Fibroblast of peridontal ligament (primary cell): Measurements from ENCODE around the gene SLC24A2.
A peak's percentile ranks its signal among the peaks of the same experiment; 100 is the strongest.
"Not testable (repeated sequence)": the region's sequence is repeated elsewhere in the genome, so short reads cannot be mapped to it uniquely, and the experiment has no call there.

ENCODE experiments used
- DNase-seq: peaks from one replicate; pipeline ENCODE4 v3.0.0-alpha.2; 2010; ENCODE audit errors: extremely low read depth

SLC24A2 gene

DNA sequence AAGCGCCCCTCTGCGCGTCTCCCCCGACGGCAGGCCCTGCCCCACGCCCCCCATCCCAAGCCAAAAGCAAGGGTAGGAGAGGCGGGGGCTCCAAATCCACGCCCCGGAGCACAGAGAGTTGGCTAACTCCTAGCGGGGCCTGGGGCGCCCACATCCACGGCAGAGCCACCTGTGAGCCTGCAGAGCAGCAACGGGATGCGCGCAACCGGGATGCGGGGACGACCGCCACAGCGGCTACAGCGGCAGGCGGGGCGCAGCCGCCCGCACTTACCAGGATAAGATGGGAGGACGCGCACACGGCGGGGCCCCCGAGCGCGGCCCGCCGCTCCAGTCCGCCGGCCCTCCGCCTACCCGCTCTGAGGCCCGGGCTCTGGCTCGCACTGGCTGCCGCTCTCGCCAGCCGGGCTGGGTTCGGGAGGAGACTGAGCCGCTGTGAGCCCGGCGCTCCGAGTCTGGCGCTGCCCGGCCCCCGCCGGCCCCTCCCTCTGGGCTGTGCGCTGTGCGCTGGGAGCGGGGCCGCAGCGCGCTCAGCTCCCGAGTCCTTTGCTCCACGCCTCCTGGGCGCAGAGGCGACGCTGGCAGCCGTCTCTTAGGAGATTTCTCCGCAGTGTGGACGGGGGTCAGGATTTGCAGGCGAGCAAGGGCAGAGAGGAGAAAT lies at the start of gene SLC24A2:
TSS of gene SLC24A2 (minus strand) at position 424 of the 658 bp plus-strand sequence.
- no peak for DNase-seq

DNA sequence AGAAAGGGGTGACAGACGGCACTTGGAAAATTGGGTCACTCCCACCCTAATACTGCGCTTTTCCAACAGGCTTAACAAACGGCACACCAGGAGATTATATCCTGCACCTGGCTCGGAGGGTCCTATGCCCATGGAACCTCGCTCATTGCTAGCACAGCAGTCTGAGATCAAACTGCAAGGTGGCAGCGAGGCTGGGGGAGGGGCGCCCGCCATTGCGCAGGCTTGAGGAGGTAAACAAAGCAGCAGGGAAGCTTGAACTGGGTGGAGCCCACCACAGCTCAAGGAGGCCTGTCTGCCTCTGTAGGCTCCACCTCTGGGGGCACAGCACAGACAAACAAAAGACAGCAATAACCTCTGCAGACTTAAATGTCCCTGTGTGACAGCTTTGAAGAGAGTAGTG lies 44.5 kb upstream of the SLC24A2 start:
- not testable (repeated sequence) for DNase-seq

DNA sequence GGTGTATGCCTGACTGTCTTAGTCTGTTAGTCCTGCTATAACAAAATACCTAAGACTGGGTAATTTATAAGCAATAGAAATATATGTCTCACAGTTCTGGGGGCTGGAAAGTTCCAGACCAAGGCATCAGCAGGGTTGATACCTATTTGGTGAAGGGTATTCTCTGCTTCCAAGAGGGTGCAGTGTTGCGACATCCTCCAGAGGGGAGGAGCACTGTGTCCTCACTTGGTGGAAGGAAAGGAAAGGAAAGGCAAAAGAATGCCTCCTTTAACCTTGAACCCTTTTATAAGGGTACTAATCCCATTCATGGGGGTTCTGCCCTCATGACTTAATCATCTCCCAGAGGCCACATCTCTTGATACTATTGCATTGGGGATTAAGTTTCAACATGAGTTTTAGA lies 42.0 kb upstream of the SLC24A2 start:
- DNase-seq = no peak

DNA sequence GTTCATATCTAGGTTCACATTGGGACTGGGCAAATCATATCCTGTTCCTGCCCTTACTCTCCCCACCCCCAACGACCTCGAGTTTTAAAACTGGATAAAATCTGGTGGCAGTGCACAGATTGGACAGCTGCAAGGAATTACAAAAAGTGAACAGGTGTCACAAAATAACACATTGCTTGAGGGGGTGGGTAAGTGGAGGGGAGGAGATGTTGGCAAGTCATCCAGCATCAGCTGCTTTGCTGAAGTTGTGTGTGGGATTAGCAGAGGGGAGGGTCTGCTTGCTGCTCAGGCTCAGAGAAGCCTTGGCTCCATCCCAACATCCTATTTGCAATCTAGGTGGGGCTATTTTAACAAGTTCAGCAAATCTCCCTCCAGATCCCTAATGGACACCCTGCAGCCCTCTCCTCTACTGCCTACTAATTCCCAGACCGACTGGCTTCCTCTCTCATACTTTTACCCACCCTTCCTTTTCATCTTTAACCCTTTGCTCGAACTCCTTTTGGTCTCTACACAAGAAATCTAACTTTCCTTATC lies 39.8 kb upstream of the SLC24A2 start:
- no peak for DNase-seq

DNA sequence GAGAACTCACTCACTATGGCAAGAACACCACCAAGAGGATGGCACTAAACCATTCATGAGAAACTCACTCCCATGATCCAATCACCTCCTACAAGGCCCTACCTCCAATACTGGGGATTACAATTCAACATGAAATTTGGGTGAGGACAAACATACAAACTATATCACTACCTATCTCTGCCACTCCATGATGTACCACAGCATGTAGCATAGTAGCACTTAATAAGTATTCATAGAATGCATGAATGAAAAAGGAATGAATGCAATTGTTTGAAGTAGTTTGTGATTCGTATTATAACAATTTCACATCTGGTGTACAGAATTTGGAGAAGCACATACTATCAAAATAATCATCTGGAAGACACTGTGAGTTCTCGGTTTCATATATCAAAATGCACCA lies 27.9 kb upstream of the SLC24A2 start:
- DNase-seq = no peak

DNA sequence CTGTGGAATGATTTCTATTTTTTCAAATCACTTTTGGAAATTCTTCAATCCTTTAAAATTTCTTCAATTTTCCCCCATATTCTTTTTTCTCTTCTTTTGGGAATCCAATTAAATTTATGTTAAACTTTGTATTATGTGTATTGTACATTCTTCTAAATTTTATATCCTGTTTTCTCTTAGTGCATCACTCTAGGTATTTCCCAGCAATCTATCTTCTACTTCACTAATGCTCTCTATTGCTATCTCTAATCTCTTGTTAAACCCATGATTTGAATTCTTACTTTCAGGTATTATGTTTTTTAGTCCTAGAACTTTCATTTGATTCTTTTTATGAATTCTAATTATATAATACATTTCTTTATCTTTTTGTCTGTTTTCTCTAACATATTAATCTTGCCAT lies 23.4 kb upstream of the SLC24A2 start:
- DNase-seq = no peak

DNA sequence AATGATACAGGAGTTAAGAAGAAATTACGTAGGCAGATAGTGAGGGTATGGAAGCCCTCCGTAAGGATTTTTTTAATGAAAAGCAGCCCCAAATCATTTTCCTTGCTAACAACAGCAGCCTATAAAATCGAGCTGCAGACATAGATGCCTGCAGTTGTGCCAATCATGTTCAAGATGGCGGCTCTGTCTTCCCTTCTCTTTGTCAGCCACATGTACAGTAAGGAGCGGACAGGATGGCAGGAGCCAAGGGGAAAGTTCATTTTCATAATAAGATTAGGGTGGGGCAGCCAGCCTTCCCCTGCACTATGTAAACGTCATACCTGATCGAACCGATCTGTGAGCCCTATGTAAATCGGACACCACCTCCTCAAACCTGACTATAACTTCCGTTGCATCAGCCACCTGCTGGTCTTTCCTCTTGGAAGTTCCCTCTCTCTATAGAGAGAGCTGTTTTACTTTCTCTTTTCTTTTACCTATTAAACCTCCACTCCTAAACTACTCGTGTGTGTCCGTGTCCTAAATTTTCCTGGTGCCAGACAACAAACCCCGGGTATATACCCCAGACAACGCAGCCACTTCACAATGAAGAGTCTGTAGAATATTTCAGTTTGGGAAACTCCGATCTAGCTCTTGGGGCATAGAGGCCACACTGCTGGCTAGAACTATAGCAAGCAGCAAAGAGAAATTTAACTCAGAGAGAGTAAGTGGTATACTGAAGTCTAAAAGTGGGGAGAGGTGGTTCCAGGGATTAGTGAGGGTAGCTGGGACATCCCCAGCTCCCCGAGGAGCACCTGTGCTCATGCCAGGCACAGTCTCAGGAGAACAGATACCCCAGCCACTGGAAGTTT lies 20.8 kb upstream of the SLC24A2 start:
- no peak for DNase-seq

DNA sequence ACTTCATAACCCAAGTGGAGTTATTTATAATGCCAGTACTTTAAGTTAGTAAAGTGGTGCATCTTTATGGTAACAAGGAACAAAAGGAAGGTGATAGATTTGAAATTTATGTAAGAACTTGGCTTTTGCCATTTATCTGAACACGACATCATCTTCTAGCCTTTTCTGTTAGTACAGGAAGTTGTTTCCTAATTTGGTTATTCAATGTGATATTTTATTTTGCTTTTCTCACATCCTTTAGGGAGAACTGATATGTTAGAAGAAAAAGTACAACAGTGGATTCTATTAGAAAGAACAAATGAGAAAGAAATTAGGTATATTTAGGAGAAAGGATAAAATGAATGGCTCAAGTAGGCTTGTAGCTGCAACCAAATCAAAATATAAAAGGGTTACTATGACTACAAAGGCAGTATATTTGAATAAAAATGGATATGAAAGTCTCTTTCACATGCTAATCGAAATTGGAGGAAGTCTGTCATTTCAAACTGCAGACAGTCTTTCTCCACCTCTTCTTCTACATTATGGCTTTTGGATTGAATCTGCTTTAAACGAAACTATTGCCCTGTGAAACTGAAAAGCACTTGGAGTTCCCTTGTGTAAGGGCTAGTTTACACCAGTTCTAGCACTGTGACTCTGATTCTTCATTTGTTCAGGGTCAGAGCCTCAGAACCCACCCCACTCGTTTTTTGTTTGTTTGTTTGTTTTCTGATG lies 18.5 kb upstream of the SLC24A2 start:
- DNase-seq = no peak

DNA sequence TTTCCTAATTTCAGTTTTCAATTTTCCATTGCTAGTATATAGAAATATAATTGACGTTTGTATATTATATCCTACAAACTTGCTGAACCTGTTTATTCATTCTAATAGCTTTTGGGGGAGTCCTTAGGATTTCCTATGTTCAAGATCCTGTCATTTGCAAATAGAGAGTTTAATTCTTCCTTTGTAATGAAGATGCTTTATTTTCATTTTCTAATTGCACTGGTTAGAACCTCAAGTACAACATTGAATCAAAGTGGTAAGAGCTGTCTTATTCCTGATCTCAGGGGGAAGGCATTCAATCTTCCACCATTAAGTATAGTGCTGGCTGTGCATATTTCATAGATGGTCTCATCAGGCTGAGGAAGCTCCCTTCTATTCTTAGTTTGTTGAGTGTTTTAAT lies 15.6 kb upstream of the SLC24A2 start:
- DNase-seq = no peak

DNA sequence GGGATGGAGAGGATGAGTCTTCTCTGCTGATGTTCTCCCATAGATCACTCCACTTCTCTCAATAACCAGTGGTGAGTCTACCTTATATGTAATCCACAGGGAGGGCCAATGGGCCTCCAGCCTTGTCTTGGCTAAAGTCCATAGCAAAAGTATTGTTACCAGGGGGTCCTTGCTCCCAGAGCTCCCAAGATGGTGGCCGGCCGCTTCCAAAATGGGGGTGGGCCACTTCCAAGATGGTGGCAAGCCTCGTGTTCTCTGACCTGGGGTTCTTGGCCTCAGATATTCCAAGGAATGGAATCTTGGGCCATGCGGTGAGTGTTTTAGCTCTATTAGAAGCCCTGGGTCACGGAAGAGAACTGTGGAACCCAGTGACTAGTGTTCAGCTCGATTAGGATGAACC lies 12.0 kb upstream of the SLC24A2 start:
- no peak for DNase-seq

DNA sequence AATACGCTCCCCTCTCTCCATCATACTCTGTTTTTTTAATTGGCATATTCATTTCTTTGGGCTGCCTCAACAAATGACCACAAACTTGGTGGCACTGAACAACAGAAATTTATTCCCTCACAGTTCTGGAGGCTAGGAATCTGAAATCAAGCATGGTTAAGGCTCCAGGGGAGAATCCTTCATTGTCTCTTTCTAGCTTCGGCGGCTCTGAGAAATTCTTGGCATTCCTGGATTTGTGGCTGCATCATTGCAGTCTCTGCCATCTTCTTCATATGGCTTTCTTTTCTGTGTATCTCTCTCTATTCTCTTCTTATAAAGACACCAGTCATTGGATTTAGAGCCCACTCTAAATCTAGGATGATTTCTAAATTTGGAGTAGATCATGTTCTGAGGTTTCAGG lies 10.9 kb upstream of the SLC24A2 start:
- no peak for DNase-seq

DNA sequence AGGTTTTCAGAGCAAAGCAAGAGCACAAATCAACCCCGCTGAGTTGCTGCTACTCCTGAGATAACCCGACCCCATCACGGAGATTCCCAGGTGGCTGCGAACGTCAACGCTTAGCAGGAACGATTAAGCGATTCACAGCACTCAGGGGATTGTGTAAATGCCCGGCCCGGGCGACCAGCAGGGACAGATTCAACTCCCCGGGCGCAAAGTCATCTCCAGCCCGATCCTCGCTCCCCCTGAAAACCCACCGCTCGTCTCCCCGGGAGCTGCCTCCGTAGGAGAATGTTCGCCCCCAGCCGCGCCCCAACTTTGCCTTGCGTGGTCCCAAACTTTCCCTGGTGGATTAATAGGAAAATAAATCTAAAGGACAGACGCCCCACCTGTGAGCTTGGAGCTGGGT lies 685 bp downstream of the SLC24A2 start:
- DNase-seq = no peak

DNA sequence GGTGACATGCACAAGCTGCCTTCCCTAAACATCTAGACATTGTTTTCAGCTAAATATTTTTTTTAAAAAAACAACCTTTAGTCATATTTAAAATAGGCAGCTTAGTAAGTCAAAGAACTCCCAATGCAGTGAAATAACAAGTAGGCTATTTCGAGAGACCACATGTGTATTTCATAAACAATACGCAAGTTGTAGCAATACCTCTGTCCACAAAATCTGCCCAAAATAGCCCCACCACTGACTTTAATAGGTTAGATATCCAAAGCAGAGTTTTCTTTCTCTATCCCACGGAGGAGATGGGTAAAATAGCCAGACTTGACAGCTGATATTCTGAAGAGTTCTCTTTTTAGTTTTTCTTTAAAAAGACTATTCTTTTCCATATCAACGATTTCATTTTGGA lies 1.2 kb downstream of the SLC24A2 start:
- peak; percentile 1 for DNase-seq

DNA sequence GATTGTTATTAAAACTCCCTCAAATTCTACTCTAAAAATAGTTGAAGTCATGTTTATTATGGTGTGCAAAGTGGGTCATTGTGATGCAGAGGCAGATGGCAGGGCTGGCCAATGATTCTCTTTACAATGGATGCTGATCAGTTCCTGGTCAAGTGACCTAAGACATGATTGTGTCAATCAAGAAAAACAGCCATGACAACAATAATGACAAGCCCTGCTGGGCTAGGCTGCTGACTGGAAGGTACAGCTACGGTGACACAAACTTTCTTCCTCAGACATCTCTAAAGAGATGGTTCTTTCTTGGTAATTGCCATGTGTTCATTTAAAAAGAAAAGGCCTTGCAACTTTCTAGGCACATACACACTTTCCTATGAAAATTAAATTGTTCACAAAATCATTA lies 3.6 kb downstream of the SLC24A2 start:
- no peak for DNase-seq

DNA sequence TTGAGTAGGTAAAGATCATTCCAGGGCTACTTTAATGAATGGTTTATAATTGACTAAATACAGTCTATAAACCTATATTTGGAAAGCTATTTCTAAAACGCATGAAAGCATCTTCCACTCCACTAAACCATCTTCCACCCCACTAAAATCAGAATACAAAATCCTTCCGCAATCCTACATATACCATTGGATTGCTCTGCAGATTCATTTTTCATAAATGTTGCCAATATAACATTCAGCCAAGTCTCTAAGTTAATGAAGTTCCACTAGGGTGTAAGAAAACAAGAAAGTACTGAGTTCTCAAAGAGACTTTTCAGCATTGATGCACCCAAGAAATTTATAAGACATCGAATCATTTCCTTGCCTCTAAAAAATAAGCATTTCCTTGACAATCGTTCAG lies 4.7 kb downstream of the SLC24A2 start:
- no peak for DNase-seq

DNA sequence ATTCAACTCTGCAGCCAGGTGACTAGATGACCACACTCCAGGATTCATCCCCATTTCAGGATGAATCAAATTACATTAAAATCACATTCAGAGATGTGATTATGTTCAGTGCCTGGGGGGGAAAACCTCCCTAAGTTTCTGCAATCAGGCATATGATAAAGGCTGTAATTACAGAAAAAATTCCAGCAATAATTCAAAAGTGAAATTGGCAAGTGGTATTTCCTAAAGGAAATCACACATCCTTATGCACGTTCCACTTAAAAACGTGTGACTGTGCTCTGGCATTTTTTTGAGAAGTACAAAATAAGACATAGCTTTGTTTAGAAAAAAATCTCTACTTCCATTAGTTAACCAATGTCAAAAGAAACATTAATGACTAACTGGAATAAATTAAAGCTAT lies 5.3 kb downstream of the SLC24A2 start:
- no peak for DNase-seq

DNA sequence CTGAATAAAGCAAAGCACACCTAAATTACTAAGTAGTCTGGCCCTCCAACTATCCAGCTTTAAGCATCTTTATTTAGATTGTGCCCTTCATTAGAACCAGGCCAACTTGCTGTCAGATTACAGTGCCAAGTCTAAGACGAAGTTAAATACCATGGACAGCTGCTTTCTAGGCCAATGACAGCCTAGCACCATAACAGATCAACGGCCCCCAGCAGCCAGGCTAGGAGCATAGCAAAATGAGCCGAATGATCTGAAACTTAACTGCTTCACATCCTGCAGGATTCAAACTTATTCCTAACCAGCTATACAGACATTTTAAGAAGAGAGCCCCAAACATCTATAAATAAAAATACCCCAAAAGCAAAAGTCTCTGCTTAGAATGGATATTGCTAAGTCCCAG lies 6.8 kb downstream of the SLC24A2 start:
- no peak for DNase-seq

DNA sequence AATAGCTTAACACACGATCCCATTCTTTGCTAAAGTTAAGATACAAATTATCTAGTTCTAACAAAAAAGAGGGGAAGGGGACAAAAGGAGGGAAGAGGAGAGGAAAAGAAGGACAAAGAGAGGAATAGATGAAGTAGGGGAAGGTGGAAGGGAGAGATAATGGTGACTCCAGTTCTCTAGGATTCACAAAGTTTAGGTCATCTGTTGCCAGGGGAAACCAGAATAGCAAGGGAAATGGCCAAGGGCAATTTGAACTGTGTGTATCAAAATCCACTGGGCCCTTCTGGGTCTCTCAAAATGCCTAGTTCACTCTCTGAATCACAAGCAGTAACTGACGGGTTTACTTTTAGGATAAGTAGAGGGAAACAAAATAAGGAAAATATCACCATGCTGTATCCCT lies 7.6 kb downstream of the SLC24A2 start:
- DNase-seq = no peak

DNA sequence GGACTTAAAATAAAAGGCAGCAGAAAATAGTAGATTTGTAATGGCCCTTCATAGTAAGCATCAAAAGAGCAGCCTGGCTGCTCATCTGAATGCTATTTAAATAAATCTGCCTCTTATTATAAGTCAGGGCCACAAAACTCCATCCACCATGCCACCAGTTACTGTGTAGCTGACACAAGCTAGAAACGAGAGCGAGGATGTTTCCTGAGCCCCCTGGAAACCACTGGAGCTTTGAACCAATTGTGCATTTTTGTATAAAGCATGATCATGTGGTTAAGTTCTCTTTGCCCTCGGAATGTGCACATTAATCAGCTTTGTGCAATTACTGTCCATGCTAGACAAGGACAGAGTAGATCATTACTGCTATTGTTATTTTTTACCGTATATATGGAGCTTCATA lies 17.4 kb downstream of the SLC24A2 start:
- DNase-seq = no peak

DNA sequence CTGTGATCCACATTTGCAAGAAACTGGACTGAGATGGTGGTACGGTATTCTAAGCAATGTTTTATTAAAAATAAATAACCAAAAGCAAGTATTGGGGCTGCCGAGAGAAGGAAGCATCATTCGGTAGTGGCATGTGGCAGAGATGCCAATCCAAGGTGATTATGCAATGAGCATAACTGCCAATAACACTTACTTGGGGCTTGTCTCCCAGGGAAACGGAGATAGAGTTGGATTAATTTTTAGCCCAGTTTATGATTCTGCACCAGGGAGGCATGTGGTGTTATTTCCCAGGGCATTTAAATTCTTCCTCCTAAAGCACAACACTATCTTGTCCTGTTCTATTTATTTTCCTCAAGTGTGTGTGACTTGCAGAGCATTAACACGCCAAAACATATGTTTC lies 17.9 kb downstream of the SLC24A2 start:
- DNase-seq = no peak

DNA sequence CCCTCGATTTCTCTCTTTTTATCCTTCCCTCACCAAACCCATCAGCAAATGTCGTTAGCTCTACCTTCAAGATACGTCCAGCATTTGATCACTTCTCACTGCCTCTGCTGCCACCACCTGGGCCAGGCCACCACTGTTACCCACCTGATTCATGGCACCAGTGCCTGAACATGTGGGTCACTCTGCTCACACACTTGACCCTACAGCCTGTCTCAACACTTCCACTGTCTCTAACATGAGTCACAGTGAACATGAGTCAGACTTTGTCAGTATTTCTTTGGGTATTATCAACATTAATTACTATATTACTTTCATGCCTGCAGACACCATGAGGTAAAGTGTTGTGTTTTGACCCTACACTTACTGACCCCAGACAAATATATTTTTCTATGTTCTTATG lies 19.6 kb downstream of the SLC24A2 start:
- DNase-seq = no peak

DNA sequence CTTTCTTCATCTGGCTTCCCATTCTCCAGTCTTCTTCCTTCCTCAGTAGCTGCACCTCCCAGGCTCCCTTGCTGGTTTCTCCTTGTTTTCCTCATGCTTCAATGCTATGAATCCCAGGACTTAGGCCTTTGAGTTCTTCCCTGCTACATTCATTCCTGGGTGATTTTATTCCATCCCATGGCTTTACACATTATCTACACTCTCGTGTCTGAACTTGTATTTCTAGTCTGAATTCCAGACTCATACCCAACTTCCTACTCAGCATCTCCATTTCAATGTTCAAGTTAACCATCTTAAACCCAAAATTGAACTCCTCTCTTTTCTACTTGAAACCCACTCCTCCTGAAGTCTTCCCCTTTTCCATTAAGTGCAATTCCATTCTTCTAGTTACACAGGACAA lies 20.0 kb downstream of the SLC24A2 start:
- no peak for DNase-seq

DNA sequence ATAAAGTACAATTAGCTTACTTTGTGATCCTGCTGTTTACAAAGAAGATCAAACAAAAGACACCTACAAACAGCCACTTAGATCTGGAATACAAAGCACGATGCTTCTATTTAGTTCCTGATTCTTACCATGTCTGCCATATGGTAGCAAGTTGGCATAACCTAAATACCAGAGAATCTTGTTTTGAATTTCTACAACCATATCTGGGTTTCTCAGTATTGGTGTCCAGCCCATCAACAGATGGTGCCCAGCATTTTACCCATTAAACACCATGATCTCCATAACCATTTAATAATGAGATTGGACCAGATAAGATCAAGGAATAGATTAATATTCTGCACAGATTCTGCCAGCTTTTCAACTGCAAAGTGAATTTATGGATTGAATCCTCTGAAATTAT lies 29.8 kb downstream of the SLC24A2 start:
- DNase-seq = no peak
